Activated T-cell treated with anti-CD3 and anti-CD28 coated beads for 1 hour (primary cell): ENCODE data around the gene TAF6.

Experiments
- DNase-seq: peaks from one replicate; pipeline ENCODE4 v3.0.0-alpha.2; 2020; ENCODE audit warnings: low read depth

The TAF6 gene

DNA sequence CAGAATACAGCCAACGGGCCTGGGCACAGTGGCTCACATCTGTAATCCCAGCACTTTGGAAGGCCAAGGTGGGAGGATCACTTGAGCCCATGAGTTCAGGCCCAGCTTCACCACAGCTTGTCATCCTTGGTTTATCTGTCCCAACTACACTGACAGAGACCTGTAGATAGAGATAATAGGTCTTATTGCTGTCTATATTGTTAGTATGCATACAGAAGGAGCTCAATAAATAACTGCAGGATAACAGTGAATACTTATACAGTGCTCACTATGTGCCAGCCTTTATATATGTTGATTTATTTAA is 1.5 kb upstream of the TAF6 start:
- DNase-seq: no peak

GRCh38 chr7:100119970-100120732 is 993 bp upstream of the TAF6 start:
- DNase-seq: peak; percentile 53

- no peak for DNase-seq
Observed at GRCh38 chr7:100118388-100119071, 628 bp downstream of the TAF6 start.

GRCh38 chr7:100115026-100115425 is 4.1 kb downstream of the TAF6 start:
- no peak for DNase-seq

DNA sequence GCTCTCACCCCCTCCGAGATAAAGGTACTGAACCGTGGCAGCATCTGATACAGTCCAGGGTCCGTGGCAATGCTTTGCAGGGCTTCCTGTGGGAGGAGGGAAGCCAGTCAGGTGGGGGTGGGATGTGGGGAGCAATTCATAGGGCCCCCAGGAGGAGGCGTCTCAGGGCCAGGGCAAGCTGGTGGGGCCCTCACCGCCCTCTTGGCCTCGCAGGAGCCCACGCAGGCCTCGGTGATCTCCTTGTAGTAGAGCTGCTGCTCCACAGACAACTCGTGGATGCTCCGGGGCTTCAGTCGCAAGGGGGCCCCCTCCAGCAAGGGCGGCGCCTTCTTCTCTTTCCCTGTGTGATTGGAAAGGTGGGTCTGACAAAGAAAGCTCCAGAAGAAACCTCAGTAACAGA is 7.2 kb downstream of the TAF6 start:
- no peak for DNase-seq

DNA sequence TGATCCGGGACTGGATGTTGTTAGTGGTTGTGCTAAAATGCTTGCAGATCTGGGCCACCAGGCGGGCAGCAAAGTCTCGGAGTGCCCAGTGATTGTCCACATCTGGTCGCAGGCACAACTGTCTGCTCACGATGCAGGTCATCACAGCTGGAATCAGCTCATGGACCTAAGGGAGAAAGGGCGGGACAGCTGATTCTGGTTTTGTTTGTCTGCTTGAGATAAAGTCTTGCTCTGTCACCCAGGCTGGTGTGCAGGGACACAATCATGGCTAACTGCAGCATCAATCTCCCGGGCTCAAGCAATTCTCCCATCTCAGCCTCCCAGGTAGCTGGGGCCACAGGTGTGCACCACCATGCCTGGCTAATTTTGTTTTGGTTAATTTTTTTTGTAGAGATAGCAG is 8.0 kb downstream of the TAF6 start:
- no peak for DNase-seq

GRCh38 chr7:100109521-100110163 is 9.5 kb downstream of the TAF6 start:
- DNase-seq: no peak

DNA sequence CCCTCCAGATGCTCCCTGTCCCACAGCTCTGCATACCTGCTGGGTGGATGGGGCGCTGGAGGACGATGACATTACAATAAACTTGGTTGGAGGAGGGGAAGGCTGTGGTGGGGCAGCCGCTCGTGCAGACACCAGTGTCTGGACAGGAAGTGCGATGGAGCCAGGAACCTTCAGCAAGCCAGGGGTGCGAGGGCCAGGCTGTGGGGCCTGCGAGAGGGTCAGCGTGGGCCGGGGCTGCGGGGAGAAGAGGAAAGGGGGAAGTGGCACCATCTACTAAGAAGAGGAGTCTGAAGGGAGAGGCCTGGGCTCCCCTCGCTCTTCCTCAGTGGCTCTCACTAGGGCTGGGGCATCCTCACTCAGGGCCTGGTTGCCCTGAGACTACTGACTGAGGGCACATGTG is 11.3 kb downstream of the TAF6 start:
- DNase-seq: no peak

- DNase-seq: no peak
Observed at GRCh38 chr7:100107125-100107737, 11.9 kb downstream of the TAF6 start.

- DNase-seq: no peak
Observed at GRCh38 chr7:100106633-100107032, 12.5 kb downstream of the TAF6 start.

GRCh38 chr7:100105534-100105933 is 13.6 kb downstream of the TAF6 start:
- DNase-seq: no peak

GRCh38 chr7:100102950-100103840 is 16.0 kb downstream of the TAF6 start:
- DNase-seq: no peak

DNA sequence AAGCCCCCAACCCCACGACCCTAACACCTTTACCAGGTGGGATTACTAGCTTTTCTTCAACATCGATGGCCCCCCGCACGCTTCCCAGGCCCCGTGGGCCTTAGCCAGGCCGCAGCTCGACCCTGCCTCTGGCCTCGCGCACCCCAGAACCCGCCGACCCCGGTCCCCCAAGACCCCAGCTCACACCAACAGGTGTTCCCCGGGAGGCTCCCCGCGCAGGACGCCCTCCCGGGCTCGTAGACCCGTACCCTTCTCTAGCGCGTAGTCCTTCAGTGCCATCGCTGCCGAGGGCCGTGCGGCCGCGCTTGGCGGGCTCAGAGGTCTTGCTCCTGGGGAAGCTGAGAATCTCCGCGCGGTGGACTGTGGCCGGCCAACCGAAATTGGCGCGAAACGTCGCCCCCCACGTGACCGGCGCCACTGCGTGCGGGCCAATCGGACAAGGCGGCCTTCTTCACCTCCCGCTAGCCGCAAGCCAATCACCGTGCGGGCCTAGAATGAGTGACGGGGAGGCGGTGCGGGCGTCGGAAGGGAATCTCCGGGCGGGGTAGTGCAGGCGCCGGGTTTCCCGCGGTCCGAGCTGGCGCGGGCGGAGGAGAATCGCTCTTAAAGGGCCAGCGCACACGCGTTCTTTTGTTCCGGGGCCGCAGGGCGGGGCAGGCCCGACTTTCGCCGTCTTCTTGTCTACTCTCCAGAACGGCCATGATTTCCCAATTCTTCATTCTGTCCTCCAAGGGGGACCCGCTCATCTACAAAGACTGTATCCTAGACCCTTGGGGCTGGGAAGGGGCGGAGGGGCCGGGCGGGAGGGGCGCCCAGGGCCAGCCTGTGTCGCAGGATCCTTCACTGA is 17.9 kb downstream of the TAF6 start, which contains the start of the genes AP4M1 and MCM7:
Gene AP4M1 (plus strand): TSS at position 628 of the 847 bp plus-strand sequence. CDS start 72 bp downstream, at position 700.
Gene MCM7 (minus strand): TSS at position 382 of the 847 bp plus-strand sequence. CDS start 103 bp downstream, at position 279.
- DNase-seq: peak; percentile 92

DNA sequence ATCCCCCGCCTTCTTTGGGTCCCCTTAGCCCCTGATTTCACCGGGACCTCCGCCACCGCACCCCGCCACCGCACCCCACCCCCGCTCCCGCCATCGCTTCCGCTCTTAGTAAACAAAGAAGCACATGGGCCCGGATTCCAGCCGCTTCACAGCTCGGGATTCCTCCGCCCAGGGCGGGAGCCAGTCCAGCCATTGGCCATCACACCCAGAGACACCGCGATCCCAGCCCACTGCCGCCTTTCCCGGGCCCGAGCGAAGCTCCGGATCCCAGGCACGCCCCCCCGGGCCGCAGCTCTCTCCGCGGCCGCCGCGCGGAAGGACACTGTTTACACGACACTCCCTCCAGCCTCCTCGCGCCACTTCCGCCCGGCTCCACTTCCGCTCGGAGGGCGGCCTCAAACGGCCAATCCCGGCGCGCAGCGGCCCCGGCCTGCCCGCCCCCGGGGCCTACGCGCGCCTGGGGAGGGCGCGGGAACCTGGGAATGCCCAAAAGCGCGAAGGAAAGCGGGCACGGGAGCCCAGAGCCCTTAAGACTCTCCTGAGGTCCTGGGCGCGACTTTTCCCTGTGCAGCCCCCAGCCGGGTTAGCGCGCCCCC is 18.6 kb downstream of the TAF6 start:
- DNase-seq: peak; percentile 75

DNA sequence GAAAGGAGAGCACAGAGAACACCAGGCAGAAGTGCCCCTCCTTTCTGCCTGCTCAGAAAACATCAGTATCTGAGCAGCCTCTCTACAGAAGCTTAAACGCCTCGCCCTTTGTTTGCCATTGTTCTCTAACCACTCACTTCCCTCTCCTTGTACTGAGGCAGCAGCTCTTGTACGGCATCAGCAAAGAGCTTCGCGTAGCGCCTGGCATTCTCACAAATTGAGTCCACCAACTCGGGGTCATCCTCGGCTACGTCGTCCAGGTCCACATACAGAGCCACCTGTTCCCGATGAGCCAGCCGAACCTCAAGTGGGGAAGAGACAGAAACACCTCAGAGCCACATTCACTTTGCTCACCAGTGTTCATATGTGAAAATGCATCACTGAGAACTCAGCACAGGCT is 19.7 kb downstream of the TAF6 start:
- DNase-seq: no peak

DNA sequence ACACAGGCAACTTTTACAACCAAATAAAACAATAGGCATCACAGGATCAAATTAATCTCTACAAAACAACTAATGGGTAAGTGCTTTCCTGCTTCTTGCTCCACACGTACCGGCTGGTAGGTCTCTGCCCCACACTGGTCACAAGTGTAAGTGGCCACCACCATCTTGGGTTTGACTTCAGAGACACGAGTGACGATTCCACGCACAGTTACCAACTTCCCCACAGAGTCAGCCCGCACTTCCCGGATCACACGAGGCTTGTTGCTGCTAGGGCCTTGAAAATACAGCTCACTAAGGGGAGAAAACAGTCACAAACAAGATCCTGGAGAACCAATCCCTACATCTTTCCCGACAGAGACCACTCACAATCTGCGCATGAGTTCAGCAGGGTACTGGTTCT is 20.2 kb downstream of the TAF6 start:
- DNase-seq: no peak

DNA sequence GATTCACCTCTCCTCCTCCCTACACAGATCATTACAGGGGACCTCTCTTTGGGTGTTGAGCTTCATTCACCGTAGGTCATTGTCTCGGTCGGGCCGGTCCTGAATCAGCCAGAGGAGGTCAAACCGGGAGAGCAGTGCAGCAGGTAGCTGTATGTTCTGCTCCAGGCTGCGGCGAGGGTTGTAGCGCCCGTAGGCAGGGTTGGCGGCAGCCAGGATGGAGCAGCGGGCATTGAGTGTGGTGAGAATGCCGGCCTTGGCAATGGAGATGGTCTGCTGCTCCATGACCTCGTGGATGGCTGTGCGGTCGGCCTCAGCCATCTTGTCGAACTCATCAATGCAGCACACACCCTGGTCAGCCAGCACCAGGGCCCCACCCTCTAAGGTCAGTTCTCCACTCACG is 23.5 kb downstream of the TAF6 start:
- DNase-seq: no peak

GRCh38 chr7:100095289-100095688 is 23.9 kb downstream of the TAF6 start:
- DNase-seq: no peak

DNA sequence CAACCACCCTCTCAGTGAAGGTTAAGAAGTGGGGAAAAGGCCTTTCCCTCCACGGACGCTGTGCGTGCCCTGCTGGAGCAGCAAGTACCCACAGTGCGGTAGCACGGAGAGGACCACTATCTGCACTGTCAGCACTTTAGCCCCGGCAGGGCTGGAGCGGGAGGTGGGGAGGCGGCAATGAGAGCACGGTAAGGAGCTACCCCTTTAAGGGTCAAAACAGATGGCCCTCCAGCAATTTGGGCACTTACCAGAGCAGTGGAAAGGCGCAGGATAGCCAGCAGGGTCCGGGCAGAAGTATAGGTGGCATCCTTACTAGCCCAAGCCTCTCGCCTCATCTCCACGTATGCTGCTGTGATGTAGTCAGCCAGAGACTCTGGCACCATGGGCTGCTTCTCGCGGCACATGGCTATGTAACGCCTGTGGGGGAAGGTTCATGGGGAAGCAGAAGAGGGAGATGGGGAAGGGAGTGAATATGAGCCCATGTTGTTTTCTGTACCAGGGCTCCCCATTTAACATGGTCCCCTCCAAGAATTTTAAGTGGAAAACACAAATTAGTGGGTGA is 25.2 kb downstream of the TAF6 start:
- DNase-seq: no peak

- DNase-seq: no peak
Observed at GRCh38 chr7:100093498-100093897, 25.7 kb downstream of the TAF6 start.
